GM12873 (cell line): ENCODE measurements around the gene OR10X1.

Source experiments
- TF ChIP-seq, protein P1 (sequence below): IDR thresholded peaks from 2 replicates; pipeline ENCODE4 v1.5.1; 2012; ENCODE audit warnings: low read depth, mild to moderate bottlenecking, moderate library complexity, low read length, control low read depth; ENCODE audit not compliant: insufficient read depth; ENCODE audit errors: missing control alignments

Gene OR10X1

DNA sequence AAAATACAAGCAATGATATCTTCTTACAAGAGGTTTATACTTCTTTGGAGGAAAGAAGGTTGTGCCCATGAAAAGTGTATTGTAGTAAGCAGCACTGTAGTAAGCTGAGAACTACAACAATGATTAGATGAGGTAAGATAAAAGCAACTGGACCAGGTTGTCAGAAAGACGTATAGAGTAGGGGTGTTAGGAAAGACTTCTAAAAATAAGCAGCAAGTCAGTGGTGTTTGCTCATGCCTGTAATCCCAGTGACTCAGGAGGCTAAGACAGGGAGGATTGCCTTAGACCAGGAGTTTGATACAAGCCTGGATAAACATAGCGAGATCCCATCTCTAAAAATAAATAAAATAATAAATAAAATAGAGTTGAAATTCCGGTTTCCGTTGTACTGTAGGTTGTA lies 4.3 kb upstream of the OR10X1 start:
- TF ChIP-seq, protein P1, sequence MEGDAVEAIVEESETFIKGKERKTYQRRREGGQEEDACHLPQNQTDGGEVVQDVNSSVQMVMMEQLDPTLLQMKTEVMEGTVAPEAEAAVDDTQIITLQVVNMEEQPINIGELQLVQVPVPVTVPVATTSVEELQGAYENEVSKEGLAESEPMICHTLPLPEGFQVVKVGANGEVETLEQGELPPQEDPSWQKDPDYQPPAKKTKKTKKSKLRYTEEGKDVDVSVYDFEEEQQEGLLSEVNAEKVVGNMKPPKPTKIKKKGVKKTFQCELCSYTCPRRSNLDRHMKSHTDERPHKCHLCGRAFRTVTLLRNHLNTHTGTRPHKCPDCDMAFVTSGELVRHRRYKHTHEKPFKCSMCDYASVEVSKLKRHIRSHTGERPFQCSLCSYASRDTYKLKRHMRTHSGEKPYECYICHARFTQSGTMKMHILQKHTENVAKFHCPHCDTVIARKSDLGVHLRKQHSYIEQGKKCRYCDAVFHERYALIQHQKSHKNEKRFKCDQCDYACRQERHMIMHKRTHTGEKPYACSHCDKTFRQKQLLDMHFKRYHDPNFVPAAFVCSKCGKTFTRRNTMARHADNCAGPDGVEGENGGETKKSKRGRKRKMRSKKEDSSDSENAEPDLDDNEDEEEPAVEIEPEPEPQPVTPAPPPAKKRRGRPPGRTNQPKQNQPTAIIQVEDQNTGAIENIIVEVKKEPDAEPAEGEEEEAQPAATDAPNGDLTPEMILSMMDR, result no peak

DNA sequence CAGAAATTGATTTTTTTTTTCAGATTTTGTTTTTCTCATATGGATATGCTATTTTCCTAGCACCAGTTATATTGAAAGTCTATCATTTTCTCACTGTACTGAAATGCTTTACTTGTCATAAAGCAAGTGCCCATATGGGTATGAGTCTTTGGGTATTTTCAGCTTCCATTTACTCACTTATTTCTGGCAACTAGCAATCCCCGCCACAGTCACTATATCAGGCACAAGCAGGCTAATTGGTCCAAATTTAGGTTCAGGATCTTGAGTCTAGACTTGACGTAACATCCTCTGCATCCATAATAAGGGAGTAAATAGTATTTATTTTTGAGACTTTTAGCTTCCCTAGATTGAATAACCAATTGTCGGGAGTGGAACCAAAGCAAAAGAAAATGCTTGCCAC lies 2.1 kb downstream of the OR10X1 start:
- TF ChIP-seq, protein P1, result no peak

GRCh38 chr1:158572226-158572625 lies 7.5 kb downstream of the OR10X1 start:
- TF ChIP-seq, protein P1, result no peak

GRCh38 chr1:158570480-158570879 lies 9.2 kb downstream of the OR10X1 start, which contains the start of gene OR6P1:
Gene OR6P1, minus strand, starts transcription at chr1:158570580. Its CDS starts 6,976 bp downstream, at chr1:158563604.
- TF ChIP-seq, protein P1, result no peak

DNA sequence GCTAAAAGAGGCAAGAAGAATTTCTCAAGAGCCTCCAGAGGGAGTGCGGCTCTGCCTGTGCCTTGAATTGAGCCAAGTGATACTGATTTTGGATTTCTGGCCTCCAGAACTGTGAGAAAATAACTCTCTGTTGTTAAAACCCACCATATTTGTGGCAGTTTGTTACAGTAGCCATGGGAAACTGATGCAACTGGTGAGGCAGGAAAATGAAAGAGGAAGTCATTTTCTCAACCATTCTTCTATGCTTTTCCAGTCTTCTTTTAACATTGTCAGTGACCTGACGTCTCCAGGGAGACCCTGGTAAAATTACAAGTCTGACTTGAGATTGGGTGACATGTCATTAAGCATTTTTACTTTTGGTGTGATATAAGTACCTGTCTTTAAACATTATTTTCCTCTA lies 15.1 kb downstream of the OR10X1 start:
- TF ChIP-seq, protein P1, result no peak

DNA sequence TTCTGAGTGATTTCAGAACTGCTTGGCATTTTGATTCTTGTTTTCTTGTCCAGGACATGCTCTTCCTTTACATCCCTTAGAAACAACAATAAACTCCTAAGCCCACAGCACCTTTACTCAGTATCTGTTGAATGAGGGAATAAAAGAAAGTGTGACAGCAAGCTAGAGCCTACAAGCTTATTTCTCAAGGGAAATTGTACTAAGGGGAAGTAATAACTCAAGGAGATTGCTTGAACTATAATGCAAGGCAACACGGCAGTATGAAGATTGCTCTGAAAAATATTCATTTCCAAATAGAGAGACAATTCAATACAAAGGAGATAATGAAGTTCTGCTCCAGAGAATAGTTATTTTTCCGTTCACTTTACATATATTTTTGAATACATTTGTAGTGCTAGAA lies 15.8 kb downstream of the OR10X1 start:
- TF ChIP-seq, protein P1, result no peak

DNA sequence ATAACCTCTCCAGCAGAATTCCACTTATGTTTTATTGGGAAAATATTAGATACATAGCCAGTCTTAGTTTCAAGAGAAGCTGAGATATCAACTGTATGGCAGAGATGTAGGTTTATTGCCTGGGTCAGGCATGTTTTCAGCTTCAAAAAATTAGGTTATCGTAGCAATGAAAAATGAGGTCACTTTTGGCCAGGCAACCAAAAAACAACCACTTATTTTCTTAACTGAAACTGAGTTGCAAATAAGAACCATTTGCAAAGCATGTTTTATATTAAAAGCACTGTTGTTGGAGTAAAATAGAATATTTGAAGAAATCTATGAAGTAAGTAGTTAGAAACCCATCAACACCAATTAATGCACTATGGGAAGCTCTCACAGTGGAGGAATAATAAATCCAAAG lies 20.0 kb downstream of the OR10X1 start:
- TF ChIP-seq, protein P1, result no peak
